ENCODE results near the gene ACAN.

Gene ACAN

GRCh38 chr15:88818920-88819319 is 15.7 kb downstream of the ACAN start:
- TF ChIP-seq, protein P1, sequence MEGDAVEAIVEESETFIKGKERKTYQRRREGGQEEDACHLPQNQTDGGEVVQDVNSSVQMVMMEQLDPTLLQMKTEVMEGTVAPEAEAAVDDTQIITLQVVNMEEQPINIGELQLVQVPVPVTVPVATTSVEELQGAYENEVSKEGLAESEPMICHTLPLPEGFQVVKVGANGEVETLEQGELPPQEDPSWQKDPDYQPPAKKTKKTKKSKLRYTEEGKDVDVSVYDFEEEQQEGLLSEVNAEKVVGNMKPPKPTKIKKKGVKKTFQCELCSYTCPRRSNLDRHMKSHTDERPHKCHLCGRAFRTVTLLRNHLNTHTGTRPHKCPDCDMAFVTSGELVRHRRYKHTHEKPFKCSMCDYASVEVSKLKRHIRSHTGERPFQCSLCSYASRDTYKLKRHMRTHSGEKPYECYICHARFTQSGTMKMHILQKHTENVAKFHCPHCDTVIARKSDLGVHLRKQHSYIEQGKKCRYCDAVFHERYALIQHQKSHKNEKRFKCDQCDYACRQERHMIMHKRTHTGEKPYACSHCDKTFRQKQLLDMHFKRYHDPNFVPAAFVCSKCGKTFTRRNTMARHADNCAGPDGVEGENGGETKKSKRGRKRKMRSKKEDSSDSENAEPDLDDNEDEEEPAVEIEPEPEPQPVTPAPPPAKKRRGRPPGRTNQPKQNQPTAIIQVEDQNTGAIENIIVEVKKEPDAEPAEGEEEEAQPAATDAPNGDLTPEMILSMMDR (IDR thresholded peaks at IDR 0.05; ENCODE audit: low read depth, low read length): no peak
- TF ChIP-seq, protein P2, sequence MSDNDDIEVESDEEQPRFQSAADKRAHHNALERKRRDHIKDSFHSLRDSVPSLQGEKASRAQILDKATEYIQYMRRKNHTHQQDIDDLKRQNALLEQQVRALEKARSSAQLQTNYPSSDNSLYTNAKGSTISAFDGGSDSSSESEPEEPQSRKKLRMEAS (IDR thresholded peaks at IDR 0.05; ENCODE audit: low read depth, low read length): no peak
- no peak for TF ChIP-seq POLR2A (IDR thresholded peaks at IDR 0.05; ENCODE audit: extremely low read depth, insufficient read length)
- no peak for TF ChIP-seq MYC (IDR thresholded peaks at IDR 0.05; ENCODE audit: low read depth, low read length)
- DNase-seq (ENCODE audit: low read depth): no peak
- no peak overlapping the region for H3K4me3 ChIP-seq (ENCODE audit: low read depth, low read length)

DNA sequence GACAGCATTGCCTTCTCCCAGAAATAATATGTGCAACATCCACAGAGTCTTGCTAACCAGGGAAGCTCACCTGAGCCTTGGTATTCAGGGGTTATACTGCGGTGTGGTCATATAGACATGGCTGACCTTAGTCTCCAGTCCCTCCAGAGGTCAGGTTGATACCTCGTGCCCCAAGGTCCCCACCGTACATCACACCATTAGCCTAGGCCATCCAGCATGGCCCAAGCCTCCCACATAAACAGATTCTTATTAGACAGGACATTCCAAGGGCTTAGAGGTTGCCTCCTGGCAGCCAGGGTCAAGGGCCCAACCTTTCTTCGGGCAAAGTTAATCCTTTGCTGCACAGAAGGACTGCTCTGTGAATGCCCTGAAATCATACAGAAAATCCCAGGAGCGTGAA is 18.8 kb downstream of the ACAN start:
- H3K4me3 ChIP-seq (ENCODE audit: low read depth, low read length): no peak overlapping the region
- TF ChIP-seq POLR2A (IDR thresholded peaks at IDR 0.05; ENCODE audit: extremely low read depth, insufficient read length): no peak
- no peak for TF ChIP-seq MYC (IDR thresholded peaks at IDR 0.05; ENCODE audit: low read depth, low read length)
- TF ChIP-seq, protein P2 (IDR thresholded peaks at IDR 0.05; ENCODE audit: low read depth, low read length): no peak
- TF ChIP-seq, protein P1 (IDR thresholded peaks at IDR 0.05; ENCODE audit: low read depth, low read length): no peak
- no peak for DNase-seq (ENCODE audit: low read depth)

DNA sequence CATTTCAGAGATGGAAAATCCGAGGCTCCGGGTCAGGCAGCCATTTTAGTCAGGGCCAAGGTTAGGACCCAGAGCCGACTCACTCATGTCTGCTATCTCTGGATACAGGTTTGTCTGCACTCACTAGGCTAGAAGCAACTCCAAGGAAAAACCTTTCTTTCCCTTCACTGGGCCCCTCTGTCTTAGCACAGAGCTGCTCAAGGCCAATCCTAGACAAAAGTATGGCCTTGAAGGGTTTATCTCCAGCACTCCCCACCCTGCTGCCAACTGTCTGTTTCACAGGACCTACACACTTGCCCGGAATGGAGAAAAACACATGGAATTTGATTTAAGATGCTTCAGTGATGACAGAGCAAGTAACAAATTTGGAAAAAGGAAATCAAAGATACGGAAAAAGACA is 25.6 kb downstream of the ACAN start:
- no peak for TF ChIP-seq POLR2A (IDR thresholded peaks at IDR 0.05; ENCODE audit: extremely low read depth, insufficient read length)
- no peak for TF ChIP-seq MYC (IDR thresholded peaks at IDR 0.05; ENCODE audit: low read depth, low read length)
- TF ChIP-seq, protein P1 (IDR thresholded peaks at IDR 0.05; ENCODE audit: low read depth, low read length): no peak
- TF ChIP-seq, protein P2 (IDR thresholded peaks at IDR 0.05; ENCODE audit: low read depth, low read length): no peak
- no peak overlapping the region for H3K4me3 ChIP-seq (ENCODE audit: low read depth, low read length)
- no peak for DNase-seq (ENCODE audit: low read depth)

- TF ChIP-seq, protein P1 (IDR thresholded peaks at IDR 0.05; ENCODE audit: low read depth, low read length): no peak
- TF ChIP-seq, protein P2 (IDR thresholded peaks at IDR 0.05; ENCODE audit: low read depth, low read length): no peak
- TF ChIP-seq MYC (IDR thresholded peaks at IDR 0.05; ENCODE audit: low read depth, low read length) (no peak), POLR2A (IDR thresholded peaks at IDR 0.05; ENCODE audit: extremely low read depth, insufficient read length) (no peak)
- DNase-seq (ENCODE audit: low read depth): no peak
- H3K4me3 ChIP-seq (ENCODE audit: low read depth, low read length): no peak overlapping the region
Observed at GRCh38 chr15:88830016-88830415, 26.8 kb downstream of the ACAN start.

DNA sequence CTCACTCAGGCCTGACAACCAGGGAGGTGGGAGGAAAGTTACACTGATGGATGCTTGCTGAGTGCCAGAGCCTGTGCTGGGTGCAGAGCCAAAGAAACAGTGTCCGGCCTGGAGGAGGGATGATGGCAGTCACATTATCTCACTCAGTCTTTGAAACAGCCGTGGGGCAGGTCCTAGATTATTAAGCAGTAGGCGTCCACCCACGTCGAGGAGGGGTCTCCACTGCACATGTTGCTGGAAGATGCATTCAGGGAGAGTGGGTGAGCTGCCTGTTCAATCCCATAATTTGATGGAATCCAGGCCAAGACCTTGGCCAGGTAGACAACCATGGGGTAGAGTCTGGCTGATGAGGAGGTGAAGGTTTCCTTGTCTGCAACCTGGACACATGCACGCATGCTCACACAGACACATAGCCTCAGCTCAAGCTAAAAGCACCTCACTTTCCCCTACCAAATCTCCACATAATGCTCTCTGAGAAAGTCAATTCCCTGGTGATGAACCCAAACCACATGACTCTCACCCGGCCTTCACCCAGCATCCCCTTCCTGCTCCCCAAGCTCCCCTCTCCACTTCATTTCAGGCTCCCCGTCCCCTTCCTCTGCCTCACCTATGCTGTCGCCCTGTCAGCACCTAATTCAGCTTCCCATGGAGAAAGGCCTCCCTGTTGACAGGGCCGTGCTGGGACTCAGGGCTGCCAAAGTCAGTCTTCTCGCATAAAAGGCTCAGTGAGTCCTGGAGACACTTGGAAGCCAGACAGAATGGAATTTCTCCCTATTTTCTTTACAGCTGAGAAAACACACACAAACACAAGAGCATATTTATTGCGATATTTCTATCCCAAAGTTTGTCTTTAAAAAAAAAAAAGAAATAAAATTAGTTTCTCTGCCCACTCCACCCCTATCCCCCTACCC is 29.8 kb downstream of the ACAN start:
- H3K4me3 ChIP-seq (ENCODE audit: low read depth, low read length): no peak overlapping the region
- TF ChIP-seq POLR2A (IDR thresholded peaks at IDR 0.05; ENCODE audit: extremely low read depth, insufficient read length) (no peak), MYC (IDR thresholded peaks at IDR 0.05; ENCODE audit: low read depth, low read length) (no peak)
- TF ChIP-seq, protein P1 (IDR thresholded peaks at IDR 0.05; ENCODE audit: low read depth, low read length): no peak
- TF ChIP-seq, protein P2 (IDR thresholded peaks at IDR 0.05; ENCODE audit: low read depth, low read length): no peak
- DNase-seq (ENCODE audit: low read depth): no peak
